ENCODE measurements around the gene CEP41. TPM values are rescaled to one million over a fixed set of nuclear protein-coding genes. Genes with fewer than 3 reads are reported as not detected.

The CEP41 gene
- polyA plus RNA-seq, 1 donor (not counting 4 experiments of a cell fraction or from before 2014, with no cell fraction given) = 13.4 TPM

- dilution Hi-C loops (cut with MboI; ENCODE audit: extremely low pct_ligation_motif_present, low sequenced_read_pairs) = no loop called here
- TF ChIP-seq CTCF (optimal IDR thresholded peaks at IDR 0.05 in 1 of 3, IDR thresholded peaks at IDR 0.05 in 1 of 3, conservative IDR thresholded peaks at IDR 0.05 in 1 of 3; ENCODE audit: extremely low read depth in 1 of 3, insufficient read depth in 2 of 3, low read length in 3 of 3) (no peak), EZH2 (IDR thresholded peaks at IDR 0.05; ENCODE audit: low read length) (no peak)
- peaks cover 2% of the 10 kb centered on the region for H3K27me3 ChIP-seq (ENCODE audit: control insufficient read depth, extremely low read depth, insufficient read depth, low read length)
- peak overlapping the region; percentile 71 for H3K4me2 ChIP-seq (ENCODE audit: control insufficient read depth, extremely low read depth, insufficient read depth, low read depth, low read length)
- H4K20me1 ChIP-seq (ENCODE audit: control insufficient read depth, extremely low read depth, insufficient read depth, low read length) = no peaks in the 10 kb centered on the region
- FAIRE-seq (no peak), DNase-seq (ENCODE audit: low read depth, low spot score) (no peak)
- peaks cover 2% of the 10 kb centered on the region for H3K9me1 ChIP-seq (ENCODE audit: control insufficient read depth, extremely low read depth, insufficient read depth, low read length)
- H3K27ac ChIP-seq (ENCODE audit: control insufficient read depth, insufficient read depth, low read length) = peak overlapping the region; percentile 12
- H3K4me1 ChIP-seq (ENCODE audit: control insufficient read depth, extremely low read depth, insufficient read depth, low read length) = peaks cover 34% of the 10 kb centered on the region
- H2AFZ ChIP-seq (ENCODE audit: control insufficient read depth, low read length) = peak overlapping the region; percentile 2
- H3K4me3 ChIP-seq (ENCODE audit: control insufficient read depth in 2 of 3, extremely low read depth in 1 of 3, insufficient read depth in 2 of 3, low read depth in 1 of 3, low read length in 3 of 3) = peak overlapping the region in 2 of 3 experiments; percentile 7 to 53
- no peaks in the 10 kb centered on the region for H3K79me2 ChIP-seq (ENCODE audit: control insufficient read depth, insufficient read depth, low read length)
- no peaks in the 10 kb centered on the region for H3K36me3 ChIP-seq (ENCODE audit: control insufficient read depth in 2 of 2, extremely low read depth in 1 of 2, insufficient read depth in 2 of 2, low read length in 2 of 2)
- H3K9me3 ChIP-seq (ENCODE audit: control insufficient read depth, low read depth, low read length) = no peaks in the 10 kb centered on the region
- peak overlapping the region; percentile 12 for H3K9ac ChIP-seq (ENCODE audit: control insufficient read depth, extremely low read depth, insufficient read depth, low read length)
These were observed 88.4 kb downstream of the CEP41 start for GRCh38 chr7:130352194-130353074.

GRCh38 chr7:130351791-130352090, 89.1 kb downstream of the CEP41 start:
- H3K9me3 ChIP-seq (ENCODE audit: control insufficient read depth, low read depth, low read length) = no peaks in the 10 kb centered on the region
- H3K4me1 ChIP-seq (ENCODE audit: control insufficient read depth, extremely low read depth, insufficient read depth, low read length) = peaks cover 28% of the 10 kb centered on the region
- H3K4me2 ChIP-seq (ENCODE audit: control insufficient read depth, extremely low read depth, insufficient read depth, low read depth, low read length) = no peak overlapping the region
- H3K27me3 ChIP-seq (ENCODE audit: control insufficient read depth, extremely low read depth, insufficient read depth, low read length) = peaks cover 2% of the 10 kb centered on the region
- no peaks in the 10 kb centered on the region for H3K79me2 ChIP-seq (ENCODE audit: control insufficient read depth, insufficient read depth, low read length)
- DNase-seq (ENCODE audit: low read depth, low spot score) (no peak), FAIRE-seq (no peak)
- no peak overlapping the region for H3K9ac ChIP-seq (ENCODE audit: control insufficient read depth, extremely low read depth, insufficient read depth, low read length)
- no peaks in the 10 kb centered on the region for H3K36me3 ChIP-seq (ENCODE audit: control insufficient read depth in 2 of 2, extremely low read depth in 1 of 2, insufficient read depth in 2 of 2, low read length in 2 of 2)
- H2AFZ ChIP-seq (ENCODE audit: control insufficient read depth, low read length) = no peak overlapping the region
- H4K20me1 ChIP-seq (ENCODE audit: control insufficient read depth, extremely low read depth, insufficient read depth, low read length) = no peaks in the 10 kb centered on the region
- peaks cover 2% of the 10 kb centered on the region for H3K9me1 ChIP-seq (ENCODE audit: control insufficient read depth, extremely low read depth, insufficient read depth, low read length)
- no peak overlapping the region for H3K27ac ChIP-seq (ENCODE audit: control insufficient read depth, insufficient read depth, low read length)
- no peak for TF ChIP-seq CTCF (optimal IDR thresholded peaks at IDR 0.05 in 1 of 3, IDR thresholded peaks at IDR 0.05 in 1 of 3, conservative IDR thresholded peaks at IDR 0.05 in 1 of 3; ENCODE audit: extremely low read depth in 1 of 3, insufficient read depth in 2 of 3, low read length in 3 of 3)
- no peak for TF ChIP-seq EZH2 (IDR thresholded peaks at IDR 0.05; ENCODE audit: low read length)
- H3K4me3 ChIP-seq (ENCODE audit: control insufficient read depth in 2 of 3, extremely low read depth in 1 of 3, insufficient read depth in 2 of 3, low read depth in 1 of 3, low read length in 3 of 3) = no peak overlapping the region
- dilution Hi-C loops (cut with MboI; ENCODE audit: extremely low pct_ligation_motif_present, low sequenced_read_pairs) = no loop called here
